ENCODE data around the gene NFATC1.
"Not testable (repeated sequence)": the region's sequence is repeated elsewhere in the genome, so short reads cannot be mapped to it uniquely, and the experiment has no call there.

NFATC1 gene

GRCh38 chr18:79503406-79503805 lies 107.7 kb downstream of the NFATC1 start:
- H3K27ac ChIP-seq (ENCODE audit: insufficient read depth, low read length, poor library complexity, severe bottlenecking) = no peak overlapping the region
- no peaks in the 10 kb centered on the region for H3K36me3 ChIP-seq (ENCODE audit: control insufficient read depth, insufficient read depth, low read length)
- no peak overlapping the region for H3K4me3 ChIP-seq (ENCODE audit: insufficient read depth, low read depth, low read length, poor library complexity, severe bottlenecking)
- H3K27me3 ChIP-seq (replicated peaks; ENCODE audit: control insufficient read depth, insufficient read depth, low read length, poor library complexity, severe bottlenecking) = no peaks in the 10 kb centered on the region
- peaks cover 24% of the 10 kb centered on the region for H3K4me1 ChIP-seq (ENCODE audit: control insufficient read depth, insufficient read depth, low read length, poor library complexity, severe bottlenecking)
- no peak for DNase-seq
- peaks cover 7% of the 10 kb centered on the region for H3K9me3 ChIP-seq (ENCODE audit: control insufficient read depth, low read length)

- Histone ChIP-seq H3K4me3 (ENCODE audit: insufficient read depth, low read depth, low read length, poor library complexity, severe bottlenecking) (no peak overlapping the region), H3K4me1 (ENCODE audit: control insufficient read depth, insufficient read depth, low read length, poor library complexity, severe bottlenecking) (peaks cover 24% of the 10 kb centered on the region), H3K27me3 (replicated peaks; ENCODE audit: control insufficient read depth, insufficient read depth, low read length, poor library complexity, severe bottlenecking) (no peaks in the 10 kb centered on the region), H3K9me3 (ENCODE audit: control insufficient read depth, low read length) (peaks cover 2% of the 10 kb centered on the region), H3K36me3 (ENCODE audit: control insufficient read depth, insufficient read depth, low read length) (no peaks in the 10 kb centered on the region), H3K27ac (ENCODE audit: insufficient read depth, low read length, poor library complexity, severe bottlenecking) (peak overlapping the region; percentile 11)
- DNase-seq = no peak
Measured at GRCh38 chr18:79504034-79504433, 108.3 kb downstream of the NFATC1 start.

- not testable (repeated sequence) for H3K9me3 ChIP-seq (ENCODE audit: control insufficient read depth, low read length); H3K27me3 ChIP-seq (replicated peaks; ENCODE audit: control insufficient read depth, insufficient read depth, low read length, poor library complexity, severe bottlenecking); H3K36me3 ChIP-seq (ENCODE audit: control insufficient read depth, insufficient read depth, low read length); H3K4me3 ChIP-seq (ENCODE audit: insufficient read depth, low read depth, low read length, poor library complexity, severe bottlenecking); DNase-seq
- Histone ChIP-seq H3K4me1 (ENCODE audit: control insufficient read depth, insufficient read depth, low read length, poor library complexity, severe bottlenecking) (peaks cover 24% of the 10 kb centered on the region), H3K27ac (ENCODE audit: insufficient read depth, low read length, poor library complexity, severe bottlenecking) (peak overlapping the region; percentile 11)
Measured at GRCh38 chr18:79504495-79504894, 108.8 kb downstream of the NFATC1 start.

- H3K36me3 ChIP-seq (ENCODE audit: control insufficient read depth, insufficient read depth, low read length); H3K4me3 ChIP-seq (ENCODE audit: insufficient read depth, low read depth, low read length, poor library complexity, severe bottlenecking); H3K27ac ChIP-seq (ENCODE audit: insufficient read depth, low read length, poor library complexity, severe bottlenecking); H3K9me3 ChIP-seq (ENCODE audit: control insufficient read depth, low read length); H3K27me3 ChIP-seq (replicated peaks; ENCODE audit: control insufficient read depth, insufficient read depth, low read length, poor library complexity, severe bottlenecking); DNase-seq: not testable (repeated sequence)
- peaks cover 24% of the 10 kb centered on the region for H3K4me1 ChIP-seq (ENCODE audit: control insufficient read depth, insufficient read depth, low read length, poor library complexity, severe bottlenecking)
Measured at GRCh38 chr18:79505465-79505864, 109.7 kb downstream of the NFATC1 start.

- peaks cover 8% of the 10 kb centered on the region for H3K36me3 ChIP-seq (ENCODE audit: control insufficient read depth, insufficient read depth, low read length)
- H3K9me3 ChIP-seq (ENCODE audit: control insufficient read depth, low read length) = no peaks in the 10 kb centered on the region
- H3K27me3 ChIP-seq (replicated peaks; ENCODE audit: control insufficient read depth, insufficient read depth, low read length, poor library complexity, severe bottlenecking) = no peaks in the 10 kb centered on the region
- no peak for DNase-seq
- peaks cover 24% of the 10 kb centered on the region for H3K4me1 ChIP-seq (ENCODE audit: control insufficient read depth, insufficient read depth, low read length, poor library complexity, severe bottlenecking)
- peak overlapping the region; percentile 4 for H3K4me3 ChIP-seq (ENCODE audit: insufficient read depth, low read depth, low read length, poor library complexity, severe bottlenecking)
- peak overlapping the region; percentile 45 for H3K27ac ChIP-seq (ENCODE audit: insufficient read depth, low read length, poor library complexity, severe bottlenecking)
Measured at GRCh38 chr18:79506191-79507075, 110.7 kb downstream of the NFATC1 start.

GRCh38 chr18:79507076-79507545 lies 111.4 kb downstream of the NFATC1 start:
- Histone ChIP-seq H3K4me1 (ENCODE audit: control insufficient read depth, insufficient read depth, low read length, poor library complexity, severe bottlenecking) (peaks cover 24% of the 10 kb centered on the region), H3K27ac (ENCODE audit: insufficient read depth, low read length, poor library complexity, severe bottlenecking) (peak overlapping the region; percentile 45), H3K9me3 (ENCODE audit: control insufficient read depth, low read length) (no peaks in the 10 kb centered on the region), H3K36me3 (ENCODE audit: control insufficient read depth, insufficient read depth, low read length) (peaks cover 12% of the 10 kb centered on the region), H3K4me3 (ENCODE audit: insufficient read depth, low read depth, low read length, poor library complexity, severe bottlenecking) (no peak overlapping the region), H3K27me3 (replicated peaks; ENCODE audit: control insufficient read depth, insufficient read depth, low read length, poor library complexity, severe bottlenecking) (no peaks in the 10 kb centered on the region)
- no peak for DNase-seq

GRCh38 chr18:79507546-79508480 lies 112.1 kb downstream of the NFATC1 start:
- H3K27me3 ChIP-seq (replicated peaks; ENCODE audit: control insufficient read depth, insufficient read depth, low read length, poor library complexity, severe bottlenecking) = no peaks in the 10 kb centered on the region
- peaks cover 19% of the 10 kb centered on the region for H3K36me3 ChIP-seq (ENCODE audit: control insufficient read depth, insufficient read depth, low read length)
- H3K4me1 ChIP-seq (ENCODE audit: control insufficient read depth, insufficient read depth, low read length, poor library complexity, severe bottlenecking) = peaks cover 24% of the 10 kb centered on the region
- H3K9me3 ChIP-seq (ENCODE audit: control insufficient read depth, low read length) = no peaks in the 10 kb centered on the region
- DNase-seq = no peak
- H3K4me3 ChIP-seq (ENCODE audit: insufficient read depth, low read depth, low read length, poor library complexity, severe bottlenecking) = peak overlapping the region; percentile 22
- peak overlapping the region; percentile 3 for H3K27ac ChIP-seq (ENCODE audit: insufficient read depth, low read length, poor library complexity, severe bottlenecking)

- H3K27ac ChIP-seq (ENCODE audit: insufficient read depth, low read length, poor library complexity, severe bottlenecking) = no peak overlapping the region
- H3K27me3 ChIP-seq (replicated peaks; ENCODE audit: control insufficient read depth, insufficient read depth, low read length, poor library complexity, severe bottlenecking) = no peaks in the 10 kb centered on the region
- peaks cover 24% of the 10 kb centered on the region for H3K4me1 ChIP-seq (ENCODE audit: control insufficient read depth, insufficient read depth, low read length, poor library complexity, severe bottlenecking)
- H3K4me3 ChIP-seq (ENCODE audit: insufficient read depth, low read depth, low read length, poor library complexity, severe bottlenecking) = no peak overlapping the region
- peaks cover 22% of the 10 kb centered on the region for H3K36me3 ChIP-seq (ENCODE audit: control insufficient read depth, insufficient read depth, low read length)
- H3K9me3 ChIP-seq (ENCODE audit: control insufficient read depth, low read length) = no peaks in the 10 kb centered on the region
- DNase-seq = no peak
Measured at GRCh38 chr18:79508565-79509535, 113.1 kb downstream of the NFATC1 start.

- Histone ChIP-seq H3K27me3 (replicated peaks; ENCODE audit: control insufficient read depth, insufficient read depth, low read length, poor library complexity, severe bottlenecking) (no peaks in the 10 kb centered on the region), H3K9me3 (ENCODE audit: control insufficient read depth, low read length) (no peaks in the 10 kb centered on the region), H3K4me3 (ENCODE audit: insufficient read depth, low read depth, low read length, poor library complexity, severe bottlenecking) (no peak overlapping the region), H3K4me1 (ENCODE audit: control insufficient read depth, insufficient read depth, low read length, poor library complexity, severe bottlenecking) (peaks cover 18% of the 10 kb centered on the region), H3K36me3 (ENCODE audit: control insufficient read depth, insufficient read depth, low read length) (peaks cover 22% of the 10 kb centered on the region), H3K27ac (ENCODE audit: insufficient read depth, low read length, poor library complexity, severe bottlenecking) (no peak overlapping the region)
- DNase-seq = no peak
Measured at GRCh38 chr18:79509536-79509930, 113.8 kb downstream of the NFATC1 start.
